ENCODE data around the gene LAMA5. TPM values are rescaled to one million over a fixed set of nuclear protein-coding genes. Genes with fewer than 3 reads are reported as not detected.

The LAMA5 gene
- total and polyA plus RNA-seq, 2 donors (not counting 1 experiment from before 2014, with no cell fraction given): 52.9 to 83.5 TPM

DNA sequence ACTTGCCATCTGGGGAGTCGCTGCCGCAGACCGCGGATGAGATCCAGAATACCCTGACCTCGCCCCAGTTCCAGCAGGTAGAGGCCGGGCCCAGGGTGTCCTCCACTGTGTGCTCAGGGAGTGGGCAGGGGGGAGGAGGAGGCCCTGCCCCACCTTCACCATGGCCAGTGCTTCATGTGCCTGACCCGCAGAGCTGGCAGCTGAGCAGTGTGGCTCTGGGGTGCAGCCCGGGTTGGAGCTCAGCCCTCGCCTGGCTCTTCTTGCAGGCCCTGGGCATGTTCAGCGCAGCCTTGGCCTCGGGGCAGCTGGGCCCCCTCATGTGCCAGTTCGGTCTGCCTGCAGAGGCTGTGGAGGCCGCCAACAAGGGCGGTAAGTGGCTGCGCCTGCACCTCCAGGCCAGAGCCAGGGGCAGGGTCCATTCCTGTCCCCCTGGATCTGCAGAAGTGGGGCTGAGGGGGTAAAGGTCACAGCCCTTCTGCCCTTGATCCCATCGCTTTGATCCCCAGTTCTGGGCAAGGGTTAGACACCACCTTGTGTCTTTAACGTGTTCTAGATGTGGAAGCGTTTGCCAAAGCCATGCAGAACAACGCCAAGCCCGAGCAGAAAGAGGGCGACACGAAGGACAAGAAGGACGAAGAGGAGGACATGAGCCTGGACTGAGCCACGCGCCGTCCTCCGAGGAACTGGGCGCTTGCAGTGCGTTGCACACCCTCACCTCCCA lies 58.9 kb downstream of the LAMA5 start:
- no peak for DNase-seq

More for the DNA sequence above, 58.9 kb downstream of the LAMA5 start:
- Histone ChIP-seq H4K20me1 (ENCODE audit: control insufficient read depth, insufficient read depth, low read length, poor library complexity, severe bottlenecking) (peaks cover 53% of the 10 kb centered on the region), H3K9me3 (ENCODE audit: control extremely low read depth in 1 of 3, control insufficient read depth in 2 of 3, insufficient read depth in 1 of 3, low read length in 2 of 3) (no peaks in the 10 kb centered on the region), H3K4me3 (ENCODE audit: control extremely low read depth in 1 of 5, extremely low read depth in 1 of 5, insufficient read depth in 1 of 5, low read depth in 2 of 5, low read length in 4 of 5) (no peak overlapping the region), H3K79me2 (ENCODE audit: control insufficient read depth, insufficient read depth, low read length) (peaks cover 30% of the 10 kb centered on the region), H2AFZ (ENCODE audit: insufficient read depth, low read depth, low read length, poor library complexity, severe bottlenecking) (no peak overlapping the region), H3K4me1 (ENCODE audit: control insufficient read depth in 2 of 2, insufficient read depth in 2 of 2, low read length in 2 of 2) (peaks cover 15 to 24% of the 10 kb centered on the region in 2 donors), H3K9ac (ENCODE audit: low read length) (no peak overlapping the region), H3K27me3 (replicated peaks in 1 of 4; ENCODE audit: control extremely low read depth in 1 of 4, control insufficient read depth in 3 of 4, insufficient read depth in 4 of 4, low read length in 3 of 4) (no peaks in the 10 kb centered on the region), H3K27ac (ENCODE audit: low read length in 2 of 2) (no peak overlapping the region), H3K4me2 (replicated peaks; ENCODE audit: low read depth, low read length, poor library complexity, severe bottlenecking) (no peak overlapping the region), H3K36me3 (replicated peaks in 1 of 2; ENCODE audit: control extremely low read depth in 1 of 2, control insufficient read depth in 1 of 2, extremely low read depth in 1 of 2, insufficient read depth in 2 of 2, low read length in 1 of 2) (peaks cover 0 to 54% of the 10 kb centered on the region in 2 experiments)
- intact Hi-C loops (cut with micrococcal nuclease): loop anchor here (10.0 kb wide), 1 partner anchor 337 kb away; the partner anchor contains the start of gene SLCO4A1
- Mint-ChIP-seq H3K4me3 (no peak overlapping the region), H3K27me3 (no peaks in the 10 kb centered on the region), H3K27ac (no peak overlapping the region), H3K4me1 (peaks cover 19% of the 10 kb centered on the region), H3K9me3 (ENCODE audit: insufficient read depth) (no peaks in the 10 kb centered on the region)
- CTCF ChIA-PET: interaction anchor here (1.0 kb wide), 1 partner anchor 74 kb away, joined by 5 read pairs; no protein-coding TSS in a partner anchor
- ATAC-seq (ENCODE audit: low read depth): no peak
- no peak for TF ChIP-seq EZH2 (IDR thresholded peaks at IDR 0.05; ENCODE audit: borderline replicate concordance, insufficient read depth, low read depth, low read length, poor library complexity, severe bottlenecking)
- TF ChIP-seq, protein P1, sequence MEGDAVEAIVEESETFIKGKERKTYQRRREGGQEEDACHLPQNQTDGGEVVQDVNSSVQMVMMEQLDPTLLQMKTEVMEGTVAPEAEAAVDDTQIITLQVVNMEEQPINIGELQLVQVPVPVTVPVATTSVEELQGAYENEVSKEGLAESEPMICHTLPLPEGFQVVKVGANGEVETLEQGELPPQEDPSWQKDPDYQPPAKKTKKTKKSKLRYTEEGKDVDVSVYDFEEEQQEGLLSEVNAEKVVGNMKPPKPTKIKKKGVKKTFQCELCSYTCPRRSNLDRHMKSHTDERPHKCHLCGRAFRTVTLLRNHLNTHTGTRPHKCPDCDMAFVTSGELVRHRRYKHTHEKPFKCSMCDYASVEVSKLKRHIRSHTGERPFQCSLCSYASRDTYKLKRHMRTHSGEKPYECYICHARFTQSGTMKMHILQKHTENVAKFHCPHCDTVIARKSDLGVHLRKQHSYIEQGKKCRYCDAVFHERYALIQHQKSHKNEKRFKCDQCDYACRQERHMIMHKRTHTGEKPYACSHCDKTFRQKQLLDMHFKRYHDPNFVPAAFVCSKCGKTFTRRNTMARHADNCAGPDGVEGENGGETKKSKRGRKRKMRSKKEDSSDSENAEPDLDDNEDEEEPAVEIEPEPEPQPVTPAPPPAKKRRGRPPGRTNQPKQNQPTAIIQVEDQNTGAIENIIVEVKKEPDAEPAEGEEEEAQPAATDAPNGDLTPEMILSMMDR (IDR thresholded peaks at IDR 0.05): no peak
- WGBS (ENCODE audit: insufficient coverage): 98% methylated on average over 25 of the region's 29 CpGs
- POLR2A ChIA-PET: no interaction called here

Data from B cell (primary cell).